WTC11 (cell line): ENCODE measurements around the gene TMEM89. TPM values are rescaled to one million over a fixed set of nuclear protein-coding genes. Genes with fewer than 3 reads are reported as not detected.

Experiments used
- CBFB ChIP-seq: sonication (generic); formaldehyde crosslinking; IDR thresholded peaks from 2 replicates; pipeline ENCODE4 v1.8.1; 2022; ENCODE audit warnings: mild to moderate bottlenecking, low read depth, missing genetic modification reagents
- EMX1 ChIP-seq: fragments of 250-450 bp; sonication (Bioruptor Pico); IDR thresholded peaks from 2 replicates; pipeline ENCODE4 v1.8.0; 2021; ENCODE audit warnings: mild to moderate bottlenecking
- FOXK1 ChIP-seq: sonication (generic); formaldehyde crosslinking; IDR thresholded peaks from 2 replicates; pipeline ENCODE4 v1.8.0; 2022; ENCODE audit warnings: mild to moderate bottlenecking, moderate library complexity, missing genetic modification reagents
- JAZF1 ChIP-seq: fragments of 250-450 bp; sonication (Bioruptor Pico); IDR thresholded peaks from 2 replicates; pipeline ENCODE4 v1.9.0; 2021; ENCODE audit warnings: moderate library complexity, mild to moderate bottlenecking, inconsistent platforms
- JUN ChIP-seq: sonication (generic); formaldehyde crosslinking; IDR thresholded peaks from 2 replicates; pipeline ENCODE4 v1.8.0; 2023; ENCODE audit warnings: mild to moderate bottlenecking, missing genetic modification reagents
- MYBL2 ChIP-seq: sonication (generic); formaldehyde crosslinking; IDR thresholded peaks from 2 replicates; pipeline ENCODE4 v1.8.1; 2023; ENCODE audit warnings: mild to moderate bottlenecking, moderate library complexity, missing genetic modification reagents
- SMAD4 ChIP-seq: sonication (generic); formaldehyde crosslinking; IDR thresholded peaks from 2 replicates; pipeline ENCODE4 v1.8.0; 2022; ENCODE audit warnings: mild to moderate bottlenecking, missing genetic modification reagents
- TEAD1 ChIP-seq: sonication (generic); formaldehyde crosslinking; IDR thresholded peaks from 2 replicates; pipeline ENCODE4 v1.8.0; 2022; ENCODE audit warnings: mild to moderate bottlenecking, missing genetic modification reagents
- TEAD4 ChIP-seq: sonication (generic); formaldehyde crosslinking; IDR thresholded peaks from 2 replicates; pipeline ENCODE4 v1.8.0; 2022; ENCODE audit warnings: mild to moderate bottlenecking, missing genetic modification reagents
- TP53 ChIP-seq: sonication (generic); formaldehyde crosslinking; IDR thresholded peaks from 2 replicates; pipeline ENCODE4 v1.8.1; 2023; ENCODE audit warnings: mild to moderate bottlenecking, missing genetic modification reagents
- ZBTB21 ChIP-seq: sonication (generic); formaldehyde crosslinking; IDR thresholded peaks from 2 replicates; pipeline ENCODE4 v1.8.1; 2023; ENCODE audit warnings: mild to moderate bottlenecking, missing genetic modification reagents, borderline replicate concordance
- ZNF263 ChIP-seq: sonication (generic); formaldehyde crosslinking; IDR thresholded peaks from 2 replicates; pipeline ENCODE4 v1.8.1; 2022; ENCODE audit warnings: low read depth, mild to moderate bottlenecking, moderate library complexity, missing genetic modification reagents
- ZNF423 ChIP-seq: fragments of 250-450 bp; sonication (Bioruptor Pico); IDR thresholded peaks from 2 replicates; pipeline ENCODE4 v2.1.2; 2022; ENCODE audit warnings: mild to moderate bottlenecking, moderate library complexity
- total RNA-seq: library from RNA; stranded (reverse); gene quantifications from 3 replicates; pipeline ENCODE4 v1.2.3, GENCODE V29; 2021
- TF ChIP-seq, protein P1 (sequence below): sonication (generic); formaldehyde crosslinking; IDR thresholded peaks from 2 replicates; pipeline ENCODE4 v1.8.1; 2022; ENCODE audit warnings: low read depth, mild to moderate bottlenecking, moderate library complexity, missing genetic modification reagents, borderline replicate concordance
- TF ChIP-seq, protein P2 (sequence below): sonication (generic); formaldehyde crosslinking; IDR thresholded peaks from 2 replicates; pipeline ENCODE4 v1.8.0; 2022; ENCODE audit warnings: mild to moderate bottlenecking, missing genetic modification reagents
- TF ChIP-seq, protein P3 (sequence below): sonication (generic); formaldehyde crosslinking; IDR thresholded peaks from 2 replicates; pipeline ENCODE4 v1.8.1; 2022; ENCODE audit warnings: mild to moderate bottlenecking, moderate library complexity, missing genetic modification reagents
- TF ChIP-seq, protein P4 (sequence below): fragments of 250-450 bp; sonication (Bioruptor Pico); IDR thresholded peaks from 2 replicates; pipeline ENCODE4 v1.8.0; 2021; ENCODE audit warnings: mild to moderate bottlenecking
- TF ChIP-seq, protein P5 (sequence below): sonication (generic); formaldehyde crosslinking; IDR thresholded peaks from 2 replicates; pipeline ENCODE4 v1.8.1; 2023; ENCODE audit warnings: mild to moderate bottlenecking, missing genetic modification reagents
- TF ChIP-seq, protein P6 (sequence below): sonication (generic); formaldehyde crosslinking; IDR thresholded peaks from 2 replicates; pipeline ENCODE4 v1.8.0; 2022; ENCODE audit warnings: mild to moderate bottlenecking, missing genetic modification reagents
- TF ChIP-seq, protein P7 (sequence below): sonication (generic); formaldehyde crosslinking; IDR thresholded peaks from 2 replicates; pipeline ENCODE4 v1.8.0; 2023; ENCODE audit warnings: missing genetic modification reagents, mild to moderate bottlenecking, borderline replicate concordance
- TF ChIP-seq, protein P8 (sequence below): sonication (generic); formaldehyde crosslinking; IDR thresholded peaks from 2 replicates; pipeline ENCODE4 v1.8.1; 2022; ENCODE audit warnings: mild to moderate bottlenecking, missing genetic modification reagents, moderate library complexity, borderline replicate concordance
- TF ChIP-seq, protein P9 (sequence below): sonication (generic); formaldehyde crosslinking; IDR thresholded peaks from 2 replicates; pipeline ENCODE4 v1.8.1; 2023; ENCODE audit warnings: mild to moderate bottlenecking, missing genetic modification reagents, moderate library complexity
- TF ChIP-seq, protein P10 (sequence below): fragments of 250-450 bp; sonication (Bioruptor Pico); IDR thresholded peaks from 2 replicates; pipeline ENCODE4 v1.9.0; 2021; ENCODE audit warnings: mild to moderate bottlenecking

The TMEM89 gene
- total RNA-seq, 1 experiment from 2014 or later, result 0.66 TPM

DNA sequence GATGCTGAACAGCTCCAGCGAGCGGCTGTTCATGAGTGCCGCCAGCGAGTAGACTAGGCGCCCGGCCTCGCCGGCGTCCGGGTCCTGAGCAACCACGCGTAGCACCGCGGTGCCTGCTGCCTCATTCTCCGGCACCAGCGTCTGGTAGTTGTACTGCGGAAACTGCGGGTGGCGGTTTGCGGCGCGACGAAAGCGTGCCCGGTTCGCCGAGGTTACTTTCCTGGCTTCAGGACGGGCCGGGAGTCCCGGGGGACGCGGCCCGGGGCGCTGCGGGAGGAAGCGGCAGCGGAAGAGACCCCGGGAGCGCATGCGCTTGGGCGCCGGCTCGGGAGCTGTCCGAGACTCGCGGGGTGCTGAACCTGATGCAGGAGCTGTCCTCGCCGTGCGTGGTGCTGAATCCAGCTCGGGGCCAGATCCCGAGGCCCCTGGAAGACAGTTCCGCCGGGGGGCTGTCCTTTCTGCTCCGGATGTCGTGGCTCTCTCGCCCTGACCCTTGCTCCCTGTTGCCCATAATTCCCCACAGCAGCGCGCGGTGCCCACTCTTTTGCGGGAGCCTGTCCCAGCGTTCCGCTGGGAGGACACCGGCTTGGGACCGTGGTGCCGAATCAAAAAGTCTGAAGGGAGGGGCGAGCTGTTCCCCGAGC, 40.1 kb upstream of the TMEM89 start (continued):
- TF ChIP-seq, protein P1, sequence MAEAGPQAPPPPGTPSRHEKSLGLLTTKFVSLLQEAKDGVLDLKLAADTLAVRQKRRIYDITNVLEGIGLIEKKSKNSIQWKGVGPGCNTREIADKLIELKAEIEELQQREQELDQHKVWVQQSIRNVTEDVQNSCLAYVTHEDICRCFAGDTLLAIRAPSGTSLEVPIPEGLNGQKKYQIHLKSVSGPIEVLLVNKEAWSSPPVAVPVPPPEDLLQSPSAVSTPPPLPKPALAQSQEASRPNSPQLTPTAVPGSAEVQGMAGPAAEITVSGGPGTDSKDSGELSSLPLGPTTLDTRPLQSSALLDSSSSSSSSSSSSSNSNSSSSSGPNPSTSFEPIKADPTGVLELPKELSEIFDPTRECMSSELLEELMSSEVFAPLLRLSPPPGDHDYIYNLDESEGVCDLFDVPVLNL (CRISPR knock-in tag), result peak; percentile 99
- TF ChIP-seq EMX1 (CRISPR knock-in tag) (no peak), JUN (CRISPR knock-in tag) (peak; percentile 100), FOXK1 (CRISPR knock-in tag) (peak; percentile 100), SMAD4 (CRISPR knock-in tag) (peak; percentile 99), ZNF423 (CRISPR knock-in tag) (peak; percentile 51), ZNF263 (CRISPR knock-in tag) (peak; percentile 94), TEAD4 (CRISPR knock-in tag) (peak; percentile 100), TEAD1 (CRISPR knock-in tag) (peak; percentile 100), TP53 (CRISPR knock-in tag) (peak; percentile 100), ZBTB21 (CRISPR knock-in tag) (peak; percentile 97), JAZF1 (CRISPR knock-in tag) (no peak), CBFB (CRISPR knock-in tag) (peak; percentile 100), MYBL2 (CRISPR knock-in tag) (peak; percentile 99)
- TF ChIP-seq, protein P2, sequence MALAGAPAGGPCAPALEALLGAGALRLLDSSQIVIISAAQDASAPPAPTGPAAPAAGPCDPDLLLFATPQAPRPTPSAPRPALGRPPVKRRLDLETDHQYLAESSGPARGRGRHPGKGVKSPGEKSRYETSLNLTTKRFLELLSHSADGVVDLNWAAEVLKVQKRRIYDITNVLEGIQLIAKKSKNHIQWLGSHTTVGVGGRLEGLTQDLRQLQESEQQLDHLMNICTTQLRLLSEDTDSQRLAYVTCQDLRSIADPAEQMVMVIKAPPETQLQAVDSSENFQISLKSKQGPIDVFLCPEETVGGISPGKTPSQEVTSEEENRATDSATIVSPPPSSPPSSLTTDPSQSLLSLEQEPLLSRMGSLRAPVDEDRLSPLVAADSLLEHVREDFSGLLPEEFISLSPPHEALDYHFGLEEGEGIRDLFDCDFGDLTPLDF (CRISPR knock-in tag), result peak; percentile 99
- TF ChIP-seq, protein P3, sequence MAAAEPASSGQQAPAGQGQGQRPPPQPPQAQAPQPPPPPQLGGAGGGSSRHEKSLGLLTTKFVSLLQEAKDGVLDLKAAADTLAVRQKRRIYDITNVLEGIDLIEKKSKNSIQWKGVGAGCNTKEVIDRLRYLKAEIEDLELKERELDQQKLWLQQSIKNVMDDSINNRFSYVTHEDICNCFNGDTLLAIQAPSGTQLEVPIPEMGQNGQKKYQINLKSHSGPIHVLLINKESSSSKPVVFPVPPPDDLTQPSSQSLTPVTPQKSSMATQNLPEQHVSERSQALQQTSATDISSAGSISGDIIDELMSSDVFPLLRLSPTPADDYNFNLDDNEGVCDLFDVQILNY (CRISPR knock-in tag), result peak; percentile 99
- TF ChIP-seq, protein P4, sequence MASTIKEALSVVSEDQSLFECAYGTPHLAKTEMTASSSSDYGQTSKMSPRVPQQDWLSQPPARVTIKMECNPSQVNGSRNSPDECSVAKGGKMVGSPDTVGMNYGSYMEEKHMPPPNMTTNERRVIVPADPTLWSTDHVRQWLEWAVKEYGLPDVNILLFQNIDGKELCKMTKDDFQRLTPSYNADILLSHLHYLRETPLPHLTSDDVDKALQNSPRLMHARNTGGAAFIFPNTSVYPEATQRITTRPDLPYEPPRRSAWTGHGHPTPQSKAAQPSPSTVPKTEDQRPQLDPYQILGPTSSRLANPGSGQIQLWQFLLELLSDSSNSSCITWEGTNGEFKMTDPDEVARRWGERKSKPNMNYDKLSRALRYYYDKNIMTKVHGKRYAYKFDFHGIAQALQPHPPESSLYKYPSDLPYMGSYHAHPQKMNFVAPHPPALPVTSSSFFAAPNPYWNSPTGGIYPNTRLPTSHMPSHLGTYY (CRISPR knock-in tag), result peak; percentile 87; the same call in 1 of the 2 replicates
- TF ChIP-seq, protein P5, sequence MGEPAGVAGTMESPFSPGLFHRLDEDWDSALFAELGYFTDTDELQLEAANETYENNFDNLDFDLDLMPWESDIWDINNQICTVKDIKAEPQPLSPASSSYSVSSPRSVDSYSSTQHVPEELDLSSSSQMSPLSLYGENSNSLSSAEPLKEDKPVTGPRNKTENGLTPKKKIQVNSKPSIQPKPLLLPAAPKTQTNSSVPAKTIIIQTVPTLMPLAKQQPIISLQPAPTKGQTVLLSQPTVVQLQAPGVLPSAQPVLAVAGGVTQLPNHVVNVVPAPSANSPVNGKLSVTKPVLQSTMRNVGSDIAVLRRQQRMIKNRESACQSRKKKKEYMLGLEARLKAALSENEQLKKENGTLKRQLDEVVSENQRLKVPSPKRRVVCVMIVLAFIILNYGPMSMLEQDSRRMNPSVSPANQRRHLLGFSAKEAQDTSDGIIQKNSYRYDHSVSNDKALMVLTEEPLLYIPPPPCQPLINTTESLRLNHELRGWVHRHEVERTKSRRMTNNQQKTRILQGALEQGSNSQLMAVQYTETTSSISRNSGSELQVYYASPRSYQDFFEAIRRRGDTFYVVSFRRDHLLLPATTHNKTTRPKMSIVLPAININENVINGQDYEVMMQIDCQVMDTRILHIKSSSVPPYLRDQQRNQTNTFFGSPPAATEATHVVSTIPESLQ (CRISPR knock-in tag), result peak; percentile 98
- TF ChIP-seq, protein P6, sequence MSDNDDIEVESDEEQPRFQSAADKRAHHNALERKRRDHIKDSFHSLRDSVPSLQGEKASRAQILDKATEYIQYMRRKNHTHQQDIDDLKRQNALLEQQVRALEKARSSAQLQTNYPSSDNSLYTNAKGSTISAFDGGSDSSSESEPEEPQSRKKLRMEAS, result peak; percentile 99
- TF ChIP-seq, protein P7, sequence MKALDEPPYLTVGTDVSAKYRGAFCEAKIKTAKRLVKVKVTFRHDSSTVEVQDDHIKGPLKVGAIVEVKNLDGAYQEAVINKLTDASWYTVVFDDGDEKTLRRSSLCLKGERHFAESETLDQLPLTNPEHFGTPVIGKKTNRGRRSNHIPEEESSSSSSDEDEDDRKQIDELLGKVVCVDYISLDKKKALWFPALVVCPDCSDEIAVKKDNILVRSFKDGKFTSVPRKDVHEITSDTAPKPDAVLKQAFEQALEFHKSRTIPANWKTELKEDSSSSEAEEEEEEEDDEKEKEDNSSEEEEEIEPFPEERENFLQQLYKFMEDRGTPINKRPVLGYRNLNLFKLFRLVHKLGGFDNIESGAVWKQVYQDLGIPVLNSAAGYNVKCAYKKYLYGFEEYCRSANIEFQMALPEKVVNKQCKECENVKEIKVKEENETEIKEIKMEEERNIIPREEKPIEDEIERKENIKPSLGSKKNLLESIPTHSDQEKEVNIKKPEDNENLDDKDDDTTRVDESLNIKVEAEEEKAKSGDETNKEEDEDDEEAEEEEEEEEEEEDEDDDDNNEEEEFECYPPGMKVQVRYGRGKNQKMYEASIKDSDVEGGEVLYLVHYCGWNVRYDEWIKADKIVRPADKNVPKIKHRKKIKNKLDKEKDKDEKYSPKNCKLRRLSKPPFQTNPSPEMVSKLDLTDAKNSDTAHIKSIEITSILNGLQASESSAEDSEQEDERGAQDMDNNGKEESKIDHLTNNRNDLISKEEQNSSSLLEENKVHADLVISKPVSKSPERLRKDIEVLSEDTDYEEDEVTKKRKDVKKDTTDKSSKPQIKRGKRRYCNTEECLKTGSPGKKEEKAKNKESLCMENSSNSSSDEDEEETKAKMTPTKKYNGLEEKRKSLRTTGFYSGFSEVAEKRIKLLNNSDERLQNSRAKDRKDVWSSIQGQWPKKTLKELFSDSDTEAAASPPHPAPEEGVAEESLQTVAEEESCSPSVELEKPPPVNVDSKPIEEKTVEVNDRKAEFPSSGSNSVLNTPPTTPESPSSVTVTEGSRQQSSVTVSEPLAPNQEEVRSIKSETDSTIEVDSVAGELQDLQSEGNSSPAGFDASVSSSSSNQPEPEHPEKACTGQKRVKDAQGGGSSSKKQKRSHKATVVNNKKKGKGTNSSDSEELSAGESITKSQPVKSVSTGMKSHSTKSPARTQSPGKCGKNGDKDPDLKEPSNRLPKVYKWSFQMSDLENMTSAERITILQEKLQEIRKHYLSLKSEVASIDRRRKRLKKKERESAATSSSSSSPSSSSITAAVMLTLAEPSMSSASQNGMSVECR (CRISPR knock-in tag), result peak; percentile 100
- TF ChIP-seq, protein P8, sequence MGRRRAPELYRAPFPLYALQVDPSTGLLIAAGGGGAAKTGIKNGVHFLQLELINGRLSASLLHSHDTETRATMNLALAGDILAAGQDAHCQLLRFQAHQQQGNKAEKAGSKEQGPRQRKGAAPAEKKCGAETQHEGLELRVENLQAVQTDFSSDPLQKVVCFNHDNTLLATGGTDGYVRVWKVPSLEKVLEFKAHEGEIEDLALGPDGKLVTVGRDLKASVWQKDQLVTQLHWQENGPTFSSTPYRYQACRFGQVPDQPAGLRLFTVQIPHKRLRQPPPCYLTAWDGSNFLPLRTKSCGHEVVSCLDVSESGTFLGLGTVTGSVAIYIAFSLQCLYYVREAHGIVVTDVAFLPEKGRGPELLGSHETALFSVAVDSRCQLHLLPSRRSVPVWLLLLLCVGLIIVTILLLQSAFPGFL, result peak; percentile 100
- TF ChIP-seq, protein P9, sequence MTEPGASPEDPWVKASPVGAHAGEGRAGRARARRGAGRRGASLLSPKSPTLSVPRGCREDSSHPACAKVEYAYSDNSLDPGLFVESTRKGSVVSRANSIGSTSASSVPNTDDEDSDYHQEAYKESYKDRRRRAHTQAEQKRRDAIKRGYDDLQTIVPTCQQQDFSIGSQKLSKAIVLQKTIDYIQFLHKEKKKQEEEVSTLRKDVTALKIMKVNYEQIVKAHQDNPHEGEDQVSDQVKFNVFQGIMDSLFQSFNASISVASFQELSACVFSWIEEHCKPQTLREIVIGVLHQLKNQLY (CRISPR knock-in tag), result peak; percentile 99
- TF ChIP-seq, protein P10, sequence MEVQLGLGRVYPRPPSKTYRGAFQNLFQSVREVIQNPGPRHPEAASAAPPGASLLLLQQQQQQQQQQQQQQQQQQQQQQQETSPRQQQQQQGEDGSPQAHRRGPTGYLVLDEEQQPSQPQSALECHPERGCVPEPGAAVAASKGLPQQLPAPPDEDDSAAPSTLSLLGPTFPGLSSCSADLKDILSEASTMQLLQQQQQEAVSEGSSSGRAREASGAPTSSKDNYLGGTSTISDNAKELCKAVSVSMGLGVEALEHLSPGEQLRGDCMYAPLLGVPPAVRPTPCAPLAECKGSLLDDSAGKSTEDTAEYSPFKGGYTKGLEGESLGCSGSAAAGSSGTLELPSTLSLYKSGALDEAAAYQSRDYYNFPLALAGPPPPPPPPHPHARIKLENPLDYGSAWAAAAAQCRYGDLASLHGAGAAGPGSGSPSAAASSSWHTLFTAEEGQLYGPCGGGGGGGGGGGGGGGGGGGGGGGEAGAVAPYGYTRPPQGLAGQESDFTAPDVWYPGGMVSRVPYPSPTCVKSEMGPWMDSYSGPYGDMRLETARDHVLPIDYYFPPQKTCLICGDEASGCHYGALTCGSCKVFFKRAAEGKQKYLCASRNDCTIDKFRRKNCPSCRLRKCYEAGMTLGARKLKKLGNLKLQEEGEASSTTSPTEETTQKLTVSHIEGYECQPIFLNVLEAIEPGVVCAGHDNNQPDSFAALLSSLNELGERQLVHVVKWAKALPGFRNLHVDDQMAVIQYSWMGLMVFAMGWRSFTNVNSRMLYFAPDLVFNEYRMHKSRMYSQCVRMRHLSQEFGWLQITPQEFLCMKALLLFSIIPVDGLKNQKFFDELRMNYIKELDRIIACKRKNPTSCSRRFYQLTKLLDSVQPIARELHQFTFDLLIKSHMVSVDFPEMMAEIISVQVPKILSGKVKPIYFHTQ (CRISPR knock-in tag), result no peak
